Islet precursor cell (in vitro differentiated cells): Measurements from ENCODE around the gene TCP11L1.
"Not testable (repeated sequence)": the region's sequence is repeated elsewhere in the genome, so short reads cannot be mapped to it uniquely, and the experiment has no call there.

Experiments
- DNase-seq: peaks from one replicate; pipeline ENCODE4 v3.0.0-alpha.2; 2018

TCP11L1 gene

GRCh38 chr11:33033493-33033892 lies 5.9 kb upstream of the TCP11L1 start:
- no peak for DNase-seq

- no peak for DNase-seq
These were observed 4.4 kb upstream of the TCP11L1 start for GRCh38 chr11:33035011-33035410.

GRCh38 chr11:33040033-33040861 lies 875 bp downstream of the TCP11L1 start:
- DNase-seq: no peak

- DNase-seq: no peak
These were observed 1.6 kb downstream of the TCP11L1 start for GRCh38 chr11:33040862-33041453.

GRCh38 chr11:33043221-33043830 lies 4.0 kb downstream of the TCP11L1 start:
- DNase-seq: no peak

DNA sequence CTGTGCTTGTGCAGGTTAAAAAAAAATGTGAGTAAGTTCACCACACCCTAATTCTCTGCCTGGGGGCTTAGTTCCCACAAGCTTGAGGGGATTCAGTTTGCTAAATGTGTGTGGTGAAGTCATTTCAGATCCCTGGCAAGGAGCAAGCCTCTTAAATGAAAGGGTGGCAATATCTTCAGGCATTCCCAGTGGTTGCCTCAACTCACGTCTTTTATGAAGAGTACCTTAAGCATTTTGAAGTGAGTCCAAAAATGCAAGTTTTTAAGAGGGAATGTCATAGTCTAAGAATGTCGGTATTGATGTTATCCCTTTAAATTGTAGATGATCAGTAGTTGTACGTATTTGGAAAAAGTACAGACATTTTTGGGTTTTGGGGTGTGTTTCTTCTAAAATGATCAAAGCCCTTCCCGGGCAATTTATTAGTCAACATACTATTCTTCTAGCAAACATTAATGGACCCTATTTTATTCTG lies 4.9 kb downstream of the TCP11L1 start:
- no peak for DNase-seq

DNA sequence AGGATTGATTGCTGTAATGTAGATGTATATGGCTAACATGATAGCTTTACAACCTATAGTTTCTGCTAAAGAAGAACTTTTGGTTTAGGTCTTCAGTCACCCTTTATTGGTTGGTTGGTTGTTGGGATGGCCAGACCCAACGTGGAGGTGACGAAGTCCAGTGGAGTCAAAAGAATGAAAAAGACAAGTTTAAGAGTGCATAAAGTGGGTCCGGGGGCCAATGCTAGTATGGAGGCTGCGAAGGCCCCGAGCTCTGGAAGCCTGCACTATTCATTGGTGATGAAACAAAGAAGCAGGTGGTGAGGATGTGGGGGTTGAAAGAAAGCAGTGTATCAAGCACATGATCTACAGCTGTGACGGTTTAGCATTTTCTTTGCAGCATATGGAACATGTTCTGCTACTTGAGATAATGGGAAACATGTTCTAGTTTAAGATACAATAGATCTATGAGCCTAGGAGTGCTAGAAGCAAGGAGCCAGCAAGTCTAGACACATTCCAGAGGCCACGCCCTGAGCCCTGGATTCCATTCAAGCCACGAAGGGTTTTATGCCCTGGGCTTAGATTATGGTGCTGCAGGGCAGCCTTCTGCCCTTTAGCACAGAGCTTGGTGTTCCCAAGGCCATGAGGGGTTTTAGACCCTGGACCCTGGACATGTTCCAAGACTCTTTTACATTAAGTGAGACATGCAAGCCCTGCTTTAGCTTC lies 6.3 kb downstream of the TCP11L1 start:
- no peak for DNase-seq

GRCh38 chr11:33048701-33049100 lies 9.3 kb downstream of the TCP11L1 start:
- DNase-seq: not testable (repeated sequence)

- DNase-seq: not testable (repeated sequence)
These were observed 10.4 kb downstream of the TCP11L1 start for GRCh38 chr11:33049565-33050408.

GRCh38 chr11:33052231-33052630 lies 12.9 kb downstream of the TCP11L1 start:
- no peak for DNase-seq

- DNase-seq: no peak
These were observed 16.0 kb downstream of the TCP11L1 start for GRCh38 chr11:33055375-33055774.

- no peak for DNase-seq
These were observed 17.9 kb downstream of the TCP11L1 start for GRCh38 chr11:33057284-33057683.

GRCh38 chr11:33059331-33060007 lies 20.1 kb downstream of the TCP11L1 start:
- peak; percentile 73 for DNase-seq

GRCh38 chr11:33060271-33060670 lies 20.9 kb downstream of the TCP11L1 start:
- DNase-seq: no peak

- no peak for DNase-seq
These were observed 22.8 kb downstream of the TCP11L1 start for GRCh38 chr11:33062137-33062536.

GRCh38 chr11:33063326-33063881 lies 24.0 kb downstream of the TCP11L1 start:
- DNase-seq: no peak

GRCh38 chr11:33064033-33064825 lies 24.9 kb downstream of the TCP11L1 start:
- no peak for DNase-seq

- DNase-seq: no peak
These were observed 25.5 kb downstream of the TCP11L1 start for GRCh38 chr11:33064866-33065265.

DNA sequence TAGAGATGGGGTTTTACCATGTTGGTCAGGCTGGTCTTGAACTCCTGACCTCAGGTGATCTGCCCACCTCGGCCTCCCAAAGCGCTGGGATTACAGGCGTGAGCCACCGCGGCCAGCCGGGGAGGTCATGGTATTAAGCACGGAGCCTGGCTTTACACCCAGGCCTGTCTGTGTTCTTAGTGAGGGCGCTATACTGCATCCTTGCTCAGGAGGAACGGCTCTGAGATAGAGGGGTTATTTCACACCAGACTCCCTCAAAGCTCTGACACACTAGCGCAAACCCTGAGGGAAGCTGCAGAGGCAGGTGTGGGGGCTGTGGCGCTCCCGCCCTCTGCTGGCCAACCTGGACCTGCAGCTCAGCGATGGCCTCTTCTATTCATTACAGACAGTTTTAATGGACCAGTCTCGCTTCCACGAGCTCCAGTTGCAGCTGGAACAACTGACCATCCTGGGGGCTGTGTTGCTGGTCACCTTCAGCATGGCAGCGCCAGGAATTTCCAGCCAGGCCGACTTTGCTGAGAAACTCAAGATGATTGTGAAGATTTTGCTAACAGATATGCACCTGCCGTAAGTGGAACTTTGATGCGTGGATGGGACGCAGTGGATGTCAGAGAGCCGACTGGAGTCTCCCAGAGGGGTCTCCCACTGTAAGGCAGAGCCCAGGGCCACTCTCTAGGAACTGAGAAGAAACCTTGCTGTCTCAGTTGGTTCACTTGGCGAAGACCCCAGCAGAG lies 26.2 kb downstream of the TCP11L1 start:
- DNase-seq: peak; percentile 89

- DNase-seq: no peak
These were observed 27.9 kb downstream of the TCP11L1 start for GRCh38 chr11:33067294-33067693.
